ENCODE measurements around the gene PSMD12.
A peak's percentile ranks its signal among the peaks of the same experiment; 100 is the strongest.
"Not testable (repeated sequence)": the region's sequence is repeated elsewhere in the genome, so short reads cannot be mapped to it uniquely, and the experiment has no call there.

Gene PSMD12

DNA sequence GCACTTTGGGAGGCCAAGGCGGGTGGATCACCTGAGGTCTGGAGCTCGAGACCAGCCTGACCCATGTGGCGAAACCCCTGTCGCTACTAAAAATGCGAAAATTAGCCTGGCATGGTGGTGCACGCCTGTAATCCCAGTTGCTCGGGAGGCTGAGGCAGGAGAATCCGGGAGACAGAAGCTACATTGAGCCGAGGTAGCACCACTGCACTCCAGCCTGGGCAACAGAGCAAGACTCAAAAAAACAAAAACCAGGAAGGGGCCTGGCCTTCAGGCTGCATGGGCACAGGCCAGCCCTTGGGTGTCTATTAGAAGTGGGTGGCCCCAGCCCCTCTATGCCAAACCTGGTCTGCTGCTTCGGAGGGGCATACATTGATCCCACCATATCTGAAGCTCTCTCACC, 56.0 kb downstream of the PSMD12 start:
- DNase-seq = no peak
- ATAC-seq = no peak

DNA sequence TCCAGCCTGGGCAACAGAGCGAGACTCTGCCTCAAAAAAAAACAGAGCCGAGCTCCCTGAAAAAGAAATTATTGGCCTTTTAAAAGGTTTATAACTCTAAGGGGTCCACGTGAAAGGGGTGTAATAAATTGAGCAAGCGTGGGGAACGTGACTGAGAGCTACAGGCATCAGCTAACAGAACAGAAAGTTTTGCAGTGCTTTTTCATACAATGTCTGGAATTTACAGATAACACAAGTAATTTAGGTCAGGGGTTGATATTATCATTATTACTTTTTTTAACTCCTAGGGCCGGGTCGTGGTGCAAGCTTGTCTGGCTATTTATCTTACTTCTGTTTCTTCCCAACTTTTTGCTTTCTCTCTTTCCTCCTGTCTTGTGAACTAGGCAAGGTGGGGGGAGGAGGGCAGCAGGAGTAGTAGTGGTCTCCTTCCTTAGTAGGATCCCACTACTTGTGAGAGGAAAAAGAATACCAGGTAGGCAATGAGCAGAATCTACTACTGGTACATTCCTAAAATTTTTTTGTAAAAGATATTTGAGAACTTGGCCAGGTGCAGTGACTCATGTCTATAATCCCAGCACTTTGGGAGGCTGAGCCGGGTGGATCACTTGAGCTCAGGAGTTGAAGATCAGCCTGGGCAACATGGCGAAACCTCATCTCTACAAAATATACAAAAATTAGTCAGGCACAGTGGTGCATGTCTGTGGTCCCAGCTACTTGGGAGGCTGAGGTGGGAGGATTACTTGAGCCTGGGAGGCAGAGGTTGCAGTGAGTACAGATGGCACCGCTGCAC, 60.7 kb downstream of the PSMD12 start:
- ATAC-seq, DNase-seq: not testable (repeated sequence)

- DNase-seq (no peak), ATAC-seq (no peak)
These were observed 68.9 kb downstream of the PSMD12 start for GRCh38 chr17:67297454-67297960.

DNA sequence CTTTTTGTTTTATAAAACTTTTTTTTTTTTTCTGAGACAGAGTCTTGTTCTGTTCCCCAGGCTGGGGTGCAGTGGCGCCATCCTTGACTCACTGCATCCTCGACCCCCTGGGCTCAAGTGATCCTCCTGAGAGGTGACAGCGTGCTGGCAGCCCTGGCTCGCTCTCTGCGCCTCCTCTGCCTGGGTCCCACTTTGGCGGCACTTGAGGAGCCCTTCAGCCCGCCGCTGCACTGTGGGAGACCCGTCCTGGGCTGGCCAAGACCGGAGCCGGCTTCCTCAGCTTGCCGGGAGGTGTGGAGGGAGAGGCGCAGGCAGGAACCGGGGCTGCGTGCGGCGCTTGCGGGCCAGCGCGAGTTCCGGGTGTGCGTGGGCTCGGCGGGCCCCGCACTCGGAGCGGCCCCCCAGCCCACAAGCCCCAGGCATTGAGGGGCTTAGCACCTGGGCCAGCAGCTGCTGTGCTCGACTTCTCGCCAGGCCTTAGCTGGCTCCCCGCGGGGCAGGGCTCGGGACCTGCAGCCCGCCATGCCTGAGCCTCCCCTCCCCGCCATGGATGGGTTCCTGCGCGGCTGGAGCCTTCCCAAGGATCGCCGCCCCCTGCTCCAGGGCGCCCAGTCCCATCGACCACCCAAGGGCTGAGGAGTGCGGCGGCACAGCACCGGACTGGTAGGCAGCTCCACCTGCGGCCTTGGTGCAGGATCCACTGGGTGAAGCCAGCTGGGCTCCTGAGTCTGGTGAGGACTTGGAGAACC, 71.8 kb downstream of the PSMD12 start:
- ATAC-seq = no peak
- DNase-seq = no peak

- DNase-seq = peak; percentile 68
- peak; percentile 83 for ATAC-seq
These were observed 72.8 kb downstream of the PSMD12 start for GRCh38 chr17:67293251-67294203.

GRCh38 chr17:67290711-67291291, 75.6 kb downstream of the PSMD12 start:
- ATAC-seq = no peak
- no peak for DNase-seq

DNA sequence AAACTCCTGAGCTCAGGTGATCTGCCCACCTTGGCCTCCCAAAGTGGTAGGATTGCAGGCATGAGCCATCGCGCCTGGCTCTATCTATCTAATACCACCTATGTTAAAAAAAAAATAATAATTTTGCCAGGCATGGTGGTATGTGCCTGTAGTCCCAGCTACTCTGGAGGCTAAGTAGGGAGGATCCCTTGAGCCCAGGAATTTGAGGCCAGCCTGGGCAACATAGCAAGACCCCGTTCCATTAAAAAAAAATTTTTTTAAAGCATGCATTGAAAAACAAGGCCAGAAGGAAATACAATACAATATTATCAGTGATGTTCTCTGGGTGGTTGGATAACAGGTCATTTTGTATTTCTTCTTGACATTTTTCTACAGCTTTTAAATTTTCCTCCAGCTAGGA, 76.1 kb downstream of the PSMD12 start:
- ATAC-seq = no peak
- DNase-seq = no peak

- DNase-seq = no peak
These were observed 77.0 kb downstream of the PSMD12 start for GRCh38 chr17:67289181-67289876.

More at GRCh38 chr17:67289181-67289876, 77.0 kb downstream of the PSMD12 start:
- no peak for ATAC-seq

Measured in stimulated activated naive CD8-positive, alpha-beta T cell treated with anti-CD3 and anti-CD28 coated beads, Interleukin-15, Interleukin-2, amounts not matched to agents 100 U/mL and 50 U/mL, for 24 hours (primary cell).